ENCODE data around the gene ELAPOR1.
"Not testable (repeated sequence)": the region's sequence is repeated elsewhere in the genome, so short reads cannot be mapped to it uniquely, and the experiment has no call there.

Gene ELAPOR1

DNA sequence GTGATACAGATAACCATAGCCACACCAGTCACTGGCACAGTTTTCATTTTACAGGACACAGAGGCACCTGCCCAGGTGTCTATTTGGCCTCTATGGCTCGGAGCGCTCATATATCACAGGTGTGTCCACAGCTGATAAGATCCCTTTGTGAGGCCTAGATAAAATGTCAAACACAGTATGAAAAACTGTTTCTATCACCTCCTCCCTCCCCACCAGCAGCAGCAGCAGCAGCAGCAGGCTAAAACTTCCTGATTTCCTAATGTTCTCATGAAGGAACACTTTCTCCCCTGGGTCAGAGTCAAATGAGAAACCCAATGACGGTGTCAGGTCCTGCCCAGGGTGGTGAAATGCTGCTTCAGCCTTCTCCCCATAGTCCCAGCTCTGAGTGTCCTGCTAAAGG is 24.4 kb downstream of the ELAPOR1 start:
- ChIA-PET POLR2A (no interaction called here), CTCF (no interaction called here)
- TF ChIP-seq, protein P1, sequence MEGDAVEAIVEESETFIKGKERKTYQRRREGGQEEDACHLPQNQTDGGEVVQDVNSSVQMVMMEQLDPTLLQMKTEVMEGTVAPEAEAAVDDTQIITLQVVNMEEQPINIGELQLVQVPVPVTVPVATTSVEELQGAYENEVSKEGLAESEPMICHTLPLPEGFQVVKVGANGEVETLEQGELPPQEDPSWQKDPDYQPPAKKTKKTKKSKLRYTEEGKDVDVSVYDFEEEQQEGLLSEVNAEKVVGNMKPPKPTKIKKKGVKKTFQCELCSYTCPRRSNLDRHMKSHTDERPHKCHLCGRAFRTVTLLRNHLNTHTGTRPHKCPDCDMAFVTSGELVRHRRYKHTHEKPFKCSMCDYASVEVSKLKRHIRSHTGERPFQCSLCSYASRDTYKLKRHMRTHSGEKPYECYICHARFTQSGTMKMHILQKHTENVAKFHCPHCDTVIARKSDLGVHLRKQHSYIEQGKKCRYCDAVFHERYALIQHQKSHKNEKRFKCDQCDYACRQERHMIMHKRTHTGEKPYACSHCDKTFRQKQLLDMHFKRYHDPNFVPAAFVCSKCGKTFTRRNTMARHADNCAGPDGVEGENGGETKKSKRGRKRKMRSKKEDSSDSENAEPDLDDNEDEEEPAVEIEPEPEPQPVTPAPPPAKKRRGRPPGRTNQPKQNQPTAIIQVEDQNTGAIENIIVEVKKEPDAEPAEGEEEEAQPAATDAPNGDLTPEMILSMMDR (IDR thresholded peaks at IDR 0.05; ENCODE audit: control extremely low read depth, extremely low read depth, low read depth, missing control alignments): no peak
- no peak for DNase-seq (ENCODE audit: extremely low spot score)

DNA sequence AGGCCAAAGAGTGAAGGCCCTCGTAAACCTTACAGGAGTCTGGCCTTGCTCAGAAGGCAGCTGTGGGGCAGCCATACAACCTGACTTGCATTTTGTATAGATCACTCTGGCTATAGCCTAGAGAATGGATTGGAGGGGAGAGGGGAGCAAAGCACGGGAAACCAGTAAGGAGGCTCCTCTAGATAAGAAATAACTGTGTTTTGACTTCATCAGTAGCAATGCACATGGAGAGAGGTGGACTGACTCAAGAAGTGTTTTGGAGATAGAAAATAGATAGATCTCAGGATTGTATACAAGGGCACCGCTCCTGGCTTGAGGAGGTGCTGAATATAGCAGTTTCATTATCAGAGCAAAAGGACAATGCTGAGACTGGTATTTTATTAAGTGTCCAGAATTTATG is 26.5 kb downstream of the ELAPOR1 start:
- ChIA-PET CTCF (interaction anchor here (1.7 kb wide), 1 partner anchor 41 kb away, joined by 4 read pairs; no protein-coding TSS in a partner anchor), POLR2A (no interaction called here)
- DNase-seq (ENCODE audit: extremely low spot score): no peak
- TF ChIP-seq, protein P1 (IDR thresholded peaks at IDR 0.05; ENCODE audit: control extremely low read depth, extremely low read depth, low read depth, missing control alignments): no peak

DNA sequence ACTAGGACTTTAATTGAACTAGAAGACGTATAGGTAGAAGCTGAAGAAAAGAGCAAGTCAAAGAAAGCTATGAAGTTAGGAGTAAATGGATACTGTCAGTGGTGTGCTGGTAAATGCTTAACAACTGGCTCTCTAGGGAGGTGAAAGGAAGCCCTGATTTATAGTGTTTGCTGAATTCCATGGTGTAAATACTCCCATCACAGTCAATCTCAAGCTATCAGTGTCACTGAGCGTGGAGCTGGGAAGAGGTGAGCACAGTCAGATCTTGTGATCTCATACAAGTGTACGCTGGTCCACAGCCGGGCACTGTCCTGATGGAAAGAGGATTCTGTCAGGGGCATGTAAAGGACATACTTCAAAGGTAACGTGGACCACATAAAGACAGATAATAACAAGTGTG is 28.3 kb downstream of the ELAPOR1 start:
- TF ChIP-seq, protein P1 (IDR thresholded peaks at IDR 0.05; ENCODE audit: control extremely low read depth, extremely low read depth, low read depth, missing control alignments): no peak
- POLR2A ChIA-PET: no interaction called here
- CTCF ChIA-PET: interaction anchor here (1.1 to 2.1 kb wide), 2 partner anchors 9 to 30 kb away, joined by 4 read pairs; a partner anchor contains a TSS
- DNase-seq (ENCODE audit: extremely low spot score): no peak

DNA sequence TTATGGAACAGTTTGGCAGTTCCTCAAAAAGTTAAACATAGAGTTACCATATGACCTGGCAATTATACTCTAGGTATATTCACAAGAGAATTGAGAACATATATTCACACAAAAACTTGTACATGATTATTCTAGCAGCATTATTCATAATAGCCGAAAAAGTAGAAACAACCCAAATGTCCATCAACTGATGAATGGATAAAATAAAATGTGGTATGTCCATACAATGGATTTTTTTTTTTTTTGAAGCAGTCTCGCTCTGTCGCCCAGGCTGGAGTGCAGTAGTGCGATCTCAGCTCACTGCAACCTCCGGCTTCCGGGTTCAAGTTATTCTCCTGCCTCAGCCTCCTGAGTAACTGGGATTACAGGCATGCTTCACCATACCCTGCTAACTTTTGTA is 28.8 kb downstream of the ELAPOR1 start:
- POLR2A ChIA-PET: not testable (repeated sequence)
- CTCF ChIA-PET: interaction anchor here (1.1 to 2.1 kb wide), 2 partner anchors 9 to 30 kb away, joined by 4 read pairs; a partner anchor contains a TSS

DNA sequence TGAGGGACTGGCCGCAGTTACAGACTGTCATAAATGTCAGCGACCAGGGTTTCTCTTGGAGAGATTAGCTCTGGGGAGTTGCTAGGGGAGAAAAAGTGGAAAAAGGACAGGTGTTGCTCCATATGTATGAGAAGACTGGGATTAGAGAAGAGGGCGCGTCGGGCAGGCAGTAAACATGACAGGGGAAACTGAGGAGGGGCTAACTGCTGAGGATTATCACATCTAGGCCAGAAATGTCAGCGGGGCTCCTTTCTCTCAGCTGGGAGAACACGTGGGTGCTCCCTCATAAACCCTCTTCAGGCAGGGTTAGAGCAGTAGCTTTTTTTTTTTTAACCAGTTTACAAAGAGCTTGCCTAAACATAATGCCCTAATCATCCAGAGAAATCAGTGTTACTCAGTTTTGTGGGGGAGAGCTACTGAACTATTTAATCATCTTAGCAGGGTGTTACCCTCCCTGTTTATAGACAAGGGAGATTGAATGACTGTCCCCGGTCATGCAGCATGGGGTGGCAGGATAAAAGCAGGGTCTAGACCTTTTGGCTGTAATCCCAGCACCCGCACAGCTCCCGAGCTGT is 35.2 kb downstream of the ELAPOR1 start:
- TF ChIP-seq, protein P1 (IDR thresholded peaks at IDR 0.05; ENCODE audit: control extremely low read depth, extremely low read depth, low read depth, missing control alignments): no peak
- ChIA-PET CTCF (interaction anchor here (0.9 to 2.5 kb wide), 3 partner anchors 15 to 36 kb away, joined by 3 to 14 read pairs (median 5); partner anchors contain the start of gene ELAPOR1), POLR2A (interaction anchor here (1.0 kb wide), 1 partner anchor 15 kb away, joined by 5 read pairs; no protein-coding TSS in a partner anchor)
- DNase-seq (ENCODE audit: extremely low spot score): no peak

More for the DNA sequence above, 28.8 kb downstream of the ELAPOR1 start:
- DNase-seq (ENCODE audit: extremely low spot score): not testable (repeated sequence)

DNA sequence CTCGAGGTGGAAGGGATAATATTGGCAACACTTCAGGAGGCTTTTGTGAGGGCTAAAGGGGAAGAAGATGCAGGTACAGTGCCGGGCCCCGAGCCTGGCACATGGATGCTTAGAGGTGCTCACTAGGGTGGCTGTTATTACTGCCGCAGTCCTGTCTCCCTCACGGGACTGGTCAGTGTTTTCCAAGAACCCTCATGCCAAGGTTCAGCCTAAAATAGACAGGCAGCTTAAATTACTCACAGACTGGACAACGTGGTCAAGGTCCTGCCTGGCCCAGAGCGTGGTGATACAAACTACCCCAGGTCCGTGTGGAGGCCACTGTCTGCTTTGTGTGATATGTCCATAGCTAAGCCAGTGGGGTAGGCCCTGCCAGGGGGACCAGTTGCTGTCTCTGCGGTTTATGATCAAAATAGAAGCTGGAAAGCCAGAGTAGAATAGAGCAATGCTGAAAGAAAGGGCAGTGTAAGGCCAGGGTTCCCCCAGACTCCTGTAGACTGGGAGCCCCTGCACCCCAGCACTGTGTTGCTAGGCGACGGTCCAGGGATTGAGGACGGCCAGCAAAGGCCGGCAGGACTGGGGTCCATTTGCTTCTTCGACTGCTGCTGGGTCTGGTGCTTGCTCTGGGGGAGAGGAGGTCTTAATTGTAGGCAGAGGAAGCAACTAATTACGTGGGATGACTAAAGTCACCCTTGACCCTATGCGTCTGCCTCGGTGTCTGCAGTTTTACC is 36.1 kb downstream of the ELAPOR1 start:
- ChIA-PET CTCF (interaction anchor here (0.9 to 2.5 kb wide), 3 partner anchors 16 to 37 kb away, joined by 3 to 14 read pairs (median 5); partner anchors contain the start of gene ELAPOR1), POLR2A (no interaction called here)
- no peak for DNase-seq (ENCODE audit: extremely low spot score)
- TF ChIP-seq, protein P1 (IDR thresholded peaks at IDR 0.05; ENCODE audit: control extremely low read depth, extremely low read depth, low read depth, missing control alignments): no peak

Data from GM10248 (cell line).